K562 (cell line): ENCODE results near the gene PLXNB3. TPM values are rescaled to one million over a fixed set of nuclear protein-coding genes. Genes with fewer than 3 reads are reported as not detected.
A peak's percentile ranks its signal among the peaks of the same experiment; 100 is the strongest.

ENCODE experiments used
- CTBP1 ChIP-seq: fragments of 450-650 bp; IDR thresholded peaks from 2 replicates; pipeline ENCODE4 v1.6.1; 2016; ENCODE audit warnings: borderline replicate concordance
- E2F6 ChIP-seq, 2 experiments: IDR thresholded peaks; 2 replicates each; pipeline ENCODE4 v1.6.1; 2011; ENCODE audit warnings: borderline replicate concordance in 1 of 2, control low read depth in 1 of 2, low read depth in 1 of 2, low read length in 1 of 2, mild to moderate bottlenecking in 1 of 2, mixed read lengths in 1 of 2, moderate library complexity in 1 of 2; ENCODE audit not compliant: insufficient read depth in 1 of 2, insufficient read length in 1 of 2, poor library complexity in 1 of 2, severe bottlenecking in 1 of 2; ENCODE audit errors: extremely low read depth in 1 of 2
- GABPB1 ChIP-seq: sonication (generic); formaldehyde crosslinking; IDR thresholded peaks from 2 replicates; pipeline ENCODE4 v1.8.0; 2022; ENCODE audit warnings: mild to moderate bottlenecking, missing genetic modification reagents
- HSF4 ChIP-seq: fragments of 250-450 bp; sonication (Bioruptor Pico); IDR thresholded peaks from 2 replicates; pipeline ENCODE4 v2.1.2; 2022; ENCODE audit warnings: mild to moderate bottlenecking, moderate library complexity, borderline replicate concordance
- KDM5B ChIP-seq: fragments of 200-600 bp; sonication (generic); IDR thresholded peaks from 2 replicates; pipeline ENCODE4 v1.6.1; 2012; ENCODE audit warnings: low read depth, mild to moderate bottlenecking, moderate library complexity, low read length, control low read depth, inconsistent platforms; ENCODE audit not compliant: insufficient replicate concordance
- MCM7 ChIP-seq, 2 experiments: fragments of 450-650 bp; IDR thresholded peaks; 2 replicates each; pipeline ENCODE4 v1.6.1; 2016 to 2018
- MTA3 ChIP-seq: fragments of 450-650 bp; formaldehyde crosslinking; IDR thresholded peaks from 2 replicates; pipeline ENCODE4 v1.6.1; 2017; ENCODE audit warnings: mild to moderate bottlenecking, borderline replicate concordance
- PHF8 ChIP-seq: fragments of 200-600 bp; sonication (generic); IDR thresholded peaks from 2 replicates; pipeline ENCODE4 v1.6.1; 2012; ENCODE audit warnings: mixed run types, mild to moderate bottlenecking, inconsistent platforms, low read length, moderate library complexity, borderline replicate concordance
- RAD21 ChIP-seq, 2 experiments: fragments of 250-450 bp in 1 of 2; fragments of 450-650 bp in 1 of 2; sonication (Bioruptor Pico) in 1 of 2; formaldehyde crosslinking in 1 of 2; IDR thresholded peaks in 1 of 2; conservative IDR thresholded peaks in 1 of 2; 2 replicates each; pipeline versions ENCODE4 v1.4.0 to v1.8.0; 2020 to 2022; ENCODE audit warnings: mild to moderate bottlenecking in 2 of 2, moderate library complexity in 1 of 2
- RB1 ChIP-seq: fragments of 450-650 bp; IDR thresholded peaks from 2 replicates; pipeline ENCODE4 v1.6.1; 2017; ENCODE audit warnings: low read depth, mild to moderate bottlenecking
- RBFOX2 ChIP-seq: fragments of 200-400 bp; formaldehyde crosslinking; IDR thresholded peaks from 2 replicates; pipeline ENCODE4 v1.6.1; 2017; ENCODE audit warnings: low read depth, mild to moderate bottlenecking, low read length, moderate library complexity
- TAF1 ChIP-seq: IDR thresholded peaks from 2 replicates; pipeline ENCODE4 v1.6.1; 2011; ENCODE audit warnings: mild to moderate bottlenecking, low read length, moderate library complexity; ENCODE audit not compliant: insufficient read depth, control insufficient read depth, severe bottlenecking; ENCODE audit errors: extremely low read depth
- YY1 ChIP-seq, 3 experiments: IDR thresholded peaks; 2 replicates each; pipeline ENCODE4 v1.6.1; 2011; ENCODE audit warnings: low read length in 2 of 3, mild to moderate bottlenecking in 2 of 3, moderate library complexity in 2 of 3, borderline replicate concordance in 1 of 3, control low read depth in 1 of 3, low read depth in 1 of 3; ENCODE audit not compliant: insufficient read depth in 3 of 3, insufficient replicate concordance in 2 of 3, control insufficient read depth in 1 of 3, insufficient read length in 1 of 3; ENCODE audit errors: extremely low read depth in 1 of 3
- ZEB2 ChIP-seq: fragments of 450-650 bp; IDR thresholded peaks from 2 replicates; pipeline ENCODE4 v1.6.1; 2016
- ZFP30 ChIP-seq: fragments of 250-450 bp; sonication (Bioruptor Pico); IDR thresholded peaks from 2 replicates; pipeline ENCODE4 v1.8.0; 2022; ENCODE audit warnings: moderate library complexity, mild to moderate bottlenecking, inconsistent platforms, borderline replicate concordance
- ZFX ChIP-seq: sonication (generic); formaldehyde crosslinking; IDR thresholded peaks from 2 replicates; pipeline ENCODE4 v1.8.0; 2022; ENCODE audit warnings: mild to moderate bottlenecking, missing genetic modification reagents, moderate library complexity
- ZNF121 ChIP-seq: sonication (generic); formaldehyde crosslinking; conservative IDR thresholded peaks from 2 replicates; pipeline ENCODE4 v1.8.0; 2022; ENCODE audit warnings: missing genetic modification reagents
- polyA plus RNA-seq, 8 experiments: library from polyadenylated mRNA; depleted of rRNA in 4 of 8; stranded (reverse) in 5 of 8; unstranded in 3 of 8; fragments of >200 nt; fragmentation: Nextera tagmentation in 2 of 8; fragmentation: Illumina TruSeq in 1 of 8; extraction: Ambion mirVana in 2 of 8; extraction: Trizol in 1 of 8; gene quantifications; 2 replicates each; pipeline versions ENCODE4 v1.2.1 to v1.2.3, GENCODE V29; 2011 to 2014; ENCODE audit warnings: inconsistent platforms in 1 of 8, missing spikeins in 1 of 8
- total RNA-seq, 7 experiments: library from RNA; depleted of rRNA in 6 of 7; stranded (reverse); fragments of >200 nt in 6 of 7; fragmentation: Illumina TruSeq in 2 of 7; extraction: Trizol in 2 of 7; gene quantifications; 2 replicates each; pipeline versions ENCODE4 v1.2.1 to v1.2.3, GENCODE V29; 2011 to 2021; ENCODE audit warnings: low replicate concordance in 1 of 7
- TF ChIP-seq, protein P1 (sequence below): fragments of 450-650 bp; IDR thresholded peaks from 2 replicates; pipeline ENCODE4 v1.6.1; 2018; ENCODE audit not compliant: partially characterized antibody

PLXNB3 gene
- total and polyA plus RNA-seq, 9 of the 15 experiments (the other 6 are each of a cell fraction or from before 2014, with no cell fraction given) = 0.22 to 2.0 (median 1.4) TPM; not detected in 2

GRCh38 chrX:153818571-153819383, 54.7 kb downstream of the PLXNB3 start (continued):
- TF ChIP-seq MCM7 (IDR thresholded peaks at IDR 0.05) (no peak), ZEB2 (no peak), ZFX (peak; percentile 60), PHF8 (peak; percentile 50; the same call in 1 of the 2 replicates), CTBP1 (peak; percentile 61), KDM5B (no peak), RB1 (peak; percentile 43; the same call in 1 of the 2 replicates), HSF4 (CRISPR knock-in tag) (no peak), TAF1 (no peak), YY1 (IDR thresholded peaks at IDR 0.05; ENCODE audit: borderline replicate concordance in 1 of 3, control insufficient read depth in 1 of 3, extremely low read depth in 1 of 3, insufficient read depth in 3 of 3, insufficient read length in 1 of 3, insufficient replicate concordance in 2 of 3, low read depth in 1 of 3, low read length in 2 of 3) (peak in 2 of 3 experiments; percentile 47 to 50), MTA3 (0 out of 2 replicates have a peak, but pooled peaks have one; percentile 21), RBFOX2 (peak; percentile 69), ZNF121 (no peak), E2F6 (IDR thresholded peaks at IDR 0.05; ENCODE audit: borderline replicate concordance in 1 of 2, extremely low read depth in 1 of 2, insufficient read depth in 1 of 2, insufficient read length in 1 of 2, low read depth in 1 of 2, low read length in 1 of 2, poor library complexity in 1 of 2, severe bottlenecking in 1 of 2) (peak in 1 of 2 experiments; percentile 59), ZFP30 (CRISPR knock-in tag) (no peak), RAD21 (CRISPR knock-in tag; conservative IDR thresholded peaks at IDR 0.05 in 1 of 2, IDR thresholded peaks at IDR 0.05 in 1 of 2) (no peak), GABPB1 (CRISPR knock-in tag) (0 out of 2 replicates have a peak, but pooled peaks have one; percentile 36)
- TF ChIP-seq, protein P1, sequence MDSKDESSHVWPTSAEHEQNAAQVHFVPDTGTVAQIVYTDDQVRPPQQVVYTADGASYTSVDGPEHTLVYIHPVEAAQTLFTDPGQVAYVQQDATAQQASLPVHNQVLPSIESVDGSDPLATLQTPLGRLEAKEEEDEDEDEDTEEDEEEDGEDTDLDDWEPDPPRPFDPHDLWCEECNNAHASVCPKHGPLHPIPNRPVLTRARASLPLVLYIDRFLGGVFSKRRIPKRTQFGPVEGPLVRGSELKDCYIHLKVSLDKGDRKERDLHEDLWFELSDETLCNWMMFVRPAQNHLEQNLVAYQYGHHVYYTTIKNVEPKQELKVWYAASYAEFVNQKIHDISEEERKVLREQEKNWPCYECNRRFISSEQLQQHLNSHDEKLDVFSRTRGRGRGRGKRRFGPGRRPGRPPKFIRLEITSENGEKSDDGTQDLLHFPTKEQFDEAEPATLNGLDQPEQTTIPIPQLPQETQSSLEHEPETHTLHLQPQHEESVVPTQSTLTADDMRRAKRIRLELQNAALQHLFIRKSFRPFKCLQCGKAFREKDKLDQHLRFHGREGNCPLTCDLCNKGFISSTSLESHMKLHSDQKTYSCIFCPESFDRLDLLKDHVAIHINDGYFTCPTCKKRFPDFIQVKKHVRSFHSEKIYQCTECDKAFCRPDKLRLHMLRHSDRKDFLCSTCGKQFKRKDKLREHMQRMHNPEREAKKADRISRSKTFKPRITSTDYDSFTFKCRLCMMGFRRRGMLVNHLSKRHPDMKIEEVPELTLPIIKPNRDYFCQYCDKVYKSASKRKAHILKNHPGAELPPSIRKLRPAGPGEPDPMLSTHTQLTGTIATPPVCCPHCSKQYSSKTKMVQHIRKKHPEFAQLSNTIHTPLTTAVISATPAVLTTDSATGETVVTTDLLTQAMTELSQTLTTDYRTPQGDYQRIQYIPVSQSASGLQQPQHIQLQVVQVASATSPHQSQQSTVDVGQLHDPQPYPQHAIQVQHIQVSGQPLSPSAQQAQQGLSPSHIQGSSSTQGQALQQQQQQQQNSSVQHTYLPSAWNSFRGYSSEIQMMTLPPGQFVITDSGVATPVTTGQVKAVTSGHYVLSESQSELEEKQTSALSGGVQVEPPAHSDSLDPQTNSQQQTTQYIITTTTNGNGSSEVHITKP = no peak
